Fibroblast of pulmonary artery (primary cell): ENCODE results near the gene BABAM1.

Experiments
- DNase-seq: peaks from one replicate; pipeline ENCODE4 v3.0.0-alpha.2; 2010; ENCODE audit warnings: low read depth
- H3K4me3 ChIP-seq: replicated peaks from 2 replicates; pipeline ENCODE4 v1.5.1; 2011; ENCODE audit warnings: low read depth, mild to moderate bottlenecking, control low read depth, low read length, moderate library complexity
- CTCF ChIP-seq: IDR thresholded peaks from 2 replicates; pipeline ENCODE4 v1.5.1; 2011; ENCODE audit warnings: mild to moderate bottlenecking, control low read depth, low read length, inconsistent platforms; ENCODE audit errors: missing control alignments

The BABAM1 gene

GRCh38 chr19:17249887-17250548 lies 17.2 kb upstream of the BABAM1 start:
- H3K4me3 ChIP-seq: no peak overlapping the region
- no peak for DNase-seq
- no peak for TF ChIP-seq CTCF

DNA sequence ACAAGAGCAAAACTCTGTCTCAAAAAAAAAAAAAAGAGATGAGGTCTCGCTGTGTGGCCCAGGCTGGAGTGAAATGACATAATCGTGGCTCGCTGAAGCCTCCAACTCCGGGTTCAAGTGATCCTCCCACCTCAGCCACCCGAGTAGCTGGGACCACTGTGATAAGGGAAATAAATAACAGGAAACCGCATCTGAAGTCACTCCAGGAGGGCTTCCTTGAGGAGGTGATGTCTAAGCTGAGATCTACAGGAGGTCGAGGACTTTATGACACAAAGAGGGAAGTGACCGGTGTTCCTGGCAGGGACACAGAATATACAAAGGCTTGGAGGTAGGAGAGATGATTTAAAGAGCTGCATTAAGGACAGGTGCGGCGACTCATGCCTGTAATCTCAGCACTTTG lies 12.6 kb upstream of the BABAM1 start:
- no peak for TF ChIP-seq CTCF
- H3K4me3 ChIP-seq: no peak overlapping the region
- DNase-seq: no peak

GRCh38 chr19:17255150-17255621 lies 12.1 kb upstream of the BABAM1 start:
- TF ChIP-seq CTCF: no peak
- no peak overlapping the region for H3K4me3 ChIP-seq
- no peak for DNase-seq

DNA sequence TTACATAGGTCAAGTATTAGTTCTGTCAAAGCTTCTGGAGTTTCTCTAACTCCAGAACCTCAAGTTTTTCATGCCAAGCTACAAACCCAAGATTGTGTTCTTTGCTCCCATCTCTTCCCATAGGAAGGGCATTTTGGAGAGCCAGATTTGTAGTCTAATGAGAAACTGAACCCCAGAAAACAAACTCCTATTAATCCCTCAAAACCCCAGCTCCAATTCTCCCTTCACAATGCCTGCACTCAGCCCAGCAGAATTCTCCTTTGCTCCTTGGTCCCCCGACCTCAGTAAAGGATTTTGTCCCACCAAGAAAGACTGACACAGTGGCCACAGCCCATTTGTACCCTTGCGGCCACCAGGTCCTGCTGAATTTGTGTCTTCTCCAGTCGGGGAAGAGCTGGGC lies 11.1 kb upstream of the BABAM1 start:
- no peak for DNase-seq
- H3K4me3 ChIP-seq: no peak overlapping the region
- no peak for TF ChIP-seq CTCF

GRCh38 chr19:17259118-17259780 lies 8.0 kb upstream of the BABAM1 start:
- TF ChIP-seq CTCF: no peak
- H3K4me3 ChIP-seq: no peak overlapping the region
- no peak for DNase-seq

- DNase-seq: no peak
- H3K4me3 ChIP-seq: no peak overlapping the region
- TF ChIP-seq CTCF: no peak
Measured at GRCh38 chr19:17259934-17260333, 7.3 kb upstream of the BABAM1 start.
